Forelimb muscle (tissue), 1 donor: ENCODE measurements around the gene PCMTD2. TPM values are rescaled to one million over a fixed set of nuclear protein-coding genes. Genes with fewer than 3 reads are reported as not detected.

ENCODE experiments used
- DNase-seq: peaks from one replicate; pipeline ENCODE4 v3.0.0-alpha.2; 2013; ENCODE audit warnings: low read depth
- polyA plus RNA-seq: library from polyadenylated mRNA; unstranded; fragments of 120-200 nt; gene quantifications from one replicate; pipeline ENCODE4 v1.2.1, GENCODE V29; 2013; ENCODE audit not compliant: insufficient read length

Gene PCMTD2
- polyA plus RNA-seq, 1 donor = 61.4 TPM

DNA sequence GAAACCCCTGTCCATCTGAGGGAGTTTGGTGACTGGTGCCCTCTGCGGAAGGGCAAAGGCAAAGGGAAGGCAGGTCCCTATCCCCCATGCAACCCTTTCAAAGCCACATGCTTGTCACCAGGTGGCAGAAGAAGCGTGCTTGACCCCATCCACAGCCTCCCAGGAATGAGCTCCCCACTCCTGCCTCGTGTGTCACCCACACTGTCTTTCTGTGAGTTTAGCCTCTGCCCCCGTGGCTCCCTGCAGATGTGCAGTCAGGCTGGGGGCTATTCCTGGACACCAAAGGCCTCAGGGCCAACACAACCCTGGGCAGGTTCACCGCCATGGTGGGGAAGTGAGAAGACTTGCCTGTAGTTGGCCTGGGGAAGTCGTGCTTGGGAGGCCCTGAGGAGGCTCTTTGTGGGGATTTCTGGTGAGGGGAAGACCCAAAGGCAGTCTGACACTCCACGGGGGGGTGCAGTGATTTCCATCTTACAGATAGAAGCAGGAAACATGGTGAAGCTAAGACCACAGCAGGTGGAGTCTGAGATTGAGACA is 16.6 kb upstream of the PCMTD2 start:
- no peak for DNase-seq

DNA sequence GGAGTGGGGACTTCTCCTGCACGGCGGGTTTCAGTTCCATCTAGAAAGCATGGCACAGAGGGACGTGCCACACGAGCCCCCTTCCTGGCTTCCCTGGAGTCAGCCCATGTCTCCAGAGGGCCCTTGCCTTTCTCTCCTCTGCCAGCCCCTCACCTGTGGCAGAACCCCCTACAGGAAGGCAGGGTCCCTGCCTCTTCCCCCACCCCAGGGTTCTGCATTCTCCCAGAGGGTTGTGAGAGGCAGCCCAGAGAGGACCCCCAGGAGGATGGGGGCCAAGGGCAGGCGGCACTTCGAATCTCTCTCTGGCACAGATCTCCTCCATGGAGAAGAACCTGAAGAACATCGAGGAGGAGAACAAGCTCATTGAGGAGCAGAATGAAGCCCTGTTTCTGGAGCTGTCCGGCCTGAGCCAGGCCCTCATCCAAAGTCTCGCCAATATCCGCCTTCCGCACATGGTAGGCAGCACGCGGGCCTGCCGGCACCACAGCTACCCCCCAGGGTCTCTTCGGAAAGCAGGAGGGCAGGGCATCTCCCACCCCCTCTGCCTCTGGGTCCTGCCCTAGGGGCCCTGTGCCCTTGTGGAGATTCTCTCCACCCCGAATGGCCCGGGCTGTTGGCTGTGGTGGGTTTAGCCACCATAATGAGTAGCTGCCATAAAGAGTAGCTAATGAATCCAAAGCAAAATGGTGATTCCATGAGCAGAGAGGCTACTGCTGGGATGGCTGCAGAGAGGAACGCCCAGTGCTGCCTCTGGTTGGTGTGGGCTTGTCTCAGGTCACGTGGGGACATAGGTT is 15.9 kb upstream of the PCMTD2 start:
- DNase-seq = no peak

DNA sequence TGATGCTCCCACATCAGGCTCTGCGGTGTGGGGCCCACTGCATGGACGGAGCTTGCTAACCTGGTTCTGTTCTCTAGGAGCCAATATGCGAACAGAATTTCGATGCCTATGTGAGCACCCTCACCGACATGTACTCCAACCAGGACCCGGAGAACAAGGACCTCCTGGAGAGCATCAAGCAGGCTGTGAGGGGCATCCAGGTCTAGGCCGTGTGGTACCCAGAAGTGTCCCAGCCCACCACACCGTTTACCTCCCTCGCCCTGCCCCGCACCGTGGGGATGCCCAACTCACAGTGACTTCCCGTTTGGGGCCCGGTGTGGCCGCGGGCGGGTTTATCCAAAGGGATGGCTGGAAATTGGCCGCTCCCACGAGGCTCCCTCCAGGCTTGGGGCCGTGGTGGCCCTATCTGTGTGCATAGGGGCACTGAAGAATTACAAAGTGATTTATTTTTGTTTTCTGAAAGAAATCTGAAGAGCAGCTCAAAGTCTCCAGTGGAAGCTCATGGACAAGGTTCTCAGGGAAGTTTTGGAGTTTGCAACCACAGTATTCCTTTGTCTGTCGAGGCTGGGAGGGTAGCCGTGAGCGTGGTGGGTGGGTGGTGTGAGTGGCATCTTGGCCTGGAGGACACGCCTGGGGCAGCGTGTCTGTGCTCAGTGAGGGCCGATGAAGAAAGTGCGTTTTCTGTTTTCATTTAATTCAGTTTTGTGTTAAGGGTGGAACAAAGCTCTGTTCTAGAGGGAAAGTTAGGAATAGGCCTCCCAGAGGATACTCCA is 15.1 kb upstream of the PCMTD2 start:
- DNase-seq = no peak

DNA sequence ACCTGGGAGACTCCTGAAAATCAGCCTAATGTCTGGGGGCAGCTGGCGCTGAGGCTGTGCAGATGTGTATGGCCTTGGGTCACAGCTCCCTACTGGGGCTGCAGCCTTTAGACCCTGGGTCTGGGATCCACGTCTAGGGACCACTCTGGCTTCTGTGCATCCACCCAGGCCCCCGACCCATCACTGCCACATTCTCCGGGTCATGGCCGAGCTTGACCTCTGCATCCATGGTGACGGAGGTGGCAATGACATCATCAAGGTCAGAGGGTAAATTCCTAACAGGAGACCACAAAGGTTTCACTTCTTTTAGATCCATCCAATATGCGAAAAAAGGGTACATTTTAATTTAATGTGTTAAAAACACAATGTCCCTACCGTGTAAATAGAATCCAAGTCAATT is 14.5 kb upstream of the PCMTD2 start:
- no peak for DNase-seq

DNA sequence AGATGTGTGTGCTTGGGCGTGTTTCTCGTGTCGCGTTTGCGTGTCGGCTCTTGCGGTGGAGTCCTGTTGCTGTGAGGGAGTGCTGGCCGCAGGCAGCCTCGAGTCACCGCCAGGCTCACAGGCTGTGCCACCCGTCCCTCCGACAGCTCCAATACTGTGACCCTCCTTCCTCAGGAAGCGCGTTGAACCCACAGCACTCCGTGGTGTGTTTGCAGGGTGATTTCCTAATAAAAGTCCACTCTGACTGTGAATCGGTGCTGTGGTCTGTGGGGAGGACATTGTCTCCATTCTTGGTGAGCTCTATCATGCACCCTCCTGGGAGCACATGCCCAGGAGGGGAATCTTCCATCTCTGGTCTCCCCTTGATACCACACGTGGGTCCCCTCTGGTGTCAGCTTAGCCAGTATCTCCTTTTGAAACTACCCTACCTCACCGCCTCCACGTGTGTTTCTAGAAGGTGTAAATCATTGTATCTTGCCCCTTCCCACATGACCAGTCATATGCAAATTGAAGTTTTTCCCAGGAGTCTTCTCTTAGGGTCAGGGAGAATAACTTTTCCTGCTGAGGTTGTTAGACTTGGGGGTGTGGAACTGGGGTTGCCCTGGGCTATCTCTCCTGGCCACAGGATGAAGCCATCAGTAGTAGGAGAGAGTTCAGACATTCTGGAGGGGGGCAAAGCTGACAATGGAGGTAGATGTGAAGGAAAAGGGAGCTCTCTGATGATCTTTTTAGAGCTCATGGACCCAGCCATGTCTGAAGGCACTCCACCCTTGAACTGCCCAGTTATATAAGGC is 13.3 kb upstream of the PCMTD2 start:
- no peak for DNase-seq

DNA sequence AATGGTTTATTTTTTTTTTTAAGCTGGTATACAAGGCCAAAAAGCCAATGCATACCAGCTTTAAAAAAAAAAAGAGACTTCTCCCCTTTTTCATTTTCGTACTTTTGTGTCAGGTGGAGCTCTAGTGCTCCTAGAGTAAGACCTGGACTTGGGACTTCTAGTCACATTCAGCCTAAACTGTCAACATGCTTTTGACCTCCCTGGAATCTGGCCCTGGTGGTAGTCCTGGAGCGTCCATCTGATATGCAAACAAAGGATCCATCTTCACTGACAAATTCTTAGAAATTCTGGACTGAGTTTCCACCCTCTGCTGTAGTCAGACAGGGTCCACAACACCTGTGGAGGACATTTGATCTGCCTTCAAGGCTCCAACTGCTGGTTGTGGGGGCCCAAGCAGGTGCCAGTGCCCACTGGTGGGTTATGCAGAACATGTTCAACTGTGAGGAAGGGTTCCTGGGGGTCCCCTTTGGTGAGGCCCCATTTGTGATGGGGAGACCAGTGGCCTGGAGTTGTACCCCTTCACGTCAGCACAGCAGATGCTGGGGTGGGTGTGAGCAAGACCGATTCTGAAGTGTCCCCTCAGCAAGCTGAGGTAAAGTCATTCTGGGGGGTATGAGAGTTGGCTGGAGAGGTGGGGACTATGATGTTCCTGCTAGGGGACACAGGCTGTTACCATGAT is 12.6 kb upstream of the PCMTD2 start:
- no peak for DNase-seq

DNA sequence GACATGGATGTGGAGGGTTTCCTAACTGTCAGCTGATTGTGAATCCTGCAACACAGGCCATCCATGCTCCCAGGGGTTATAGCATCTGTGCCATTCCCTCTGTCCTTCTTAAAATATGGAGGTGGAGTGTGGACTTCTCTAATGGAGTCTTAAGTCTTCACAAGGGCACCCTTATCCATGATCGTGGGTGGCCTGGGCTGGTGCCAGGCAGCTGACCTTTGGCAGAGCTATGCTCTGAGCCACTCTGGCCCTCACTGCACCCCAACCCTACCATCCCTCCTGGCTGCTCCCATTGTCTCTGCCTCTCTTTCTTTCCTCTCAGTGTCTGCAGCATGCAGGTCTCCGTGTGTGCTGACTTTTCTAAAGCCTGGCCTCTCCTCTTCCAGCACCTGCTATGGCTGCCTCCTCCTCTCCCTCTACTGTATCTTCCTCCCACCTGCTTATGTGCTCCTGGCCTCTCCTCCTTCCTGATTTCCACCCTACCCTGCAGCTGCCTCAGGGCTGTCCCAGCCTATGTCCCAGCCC is 11.2 kb upstream of the PCMTD2 start:
- no peak for DNase-seq

DNA sequence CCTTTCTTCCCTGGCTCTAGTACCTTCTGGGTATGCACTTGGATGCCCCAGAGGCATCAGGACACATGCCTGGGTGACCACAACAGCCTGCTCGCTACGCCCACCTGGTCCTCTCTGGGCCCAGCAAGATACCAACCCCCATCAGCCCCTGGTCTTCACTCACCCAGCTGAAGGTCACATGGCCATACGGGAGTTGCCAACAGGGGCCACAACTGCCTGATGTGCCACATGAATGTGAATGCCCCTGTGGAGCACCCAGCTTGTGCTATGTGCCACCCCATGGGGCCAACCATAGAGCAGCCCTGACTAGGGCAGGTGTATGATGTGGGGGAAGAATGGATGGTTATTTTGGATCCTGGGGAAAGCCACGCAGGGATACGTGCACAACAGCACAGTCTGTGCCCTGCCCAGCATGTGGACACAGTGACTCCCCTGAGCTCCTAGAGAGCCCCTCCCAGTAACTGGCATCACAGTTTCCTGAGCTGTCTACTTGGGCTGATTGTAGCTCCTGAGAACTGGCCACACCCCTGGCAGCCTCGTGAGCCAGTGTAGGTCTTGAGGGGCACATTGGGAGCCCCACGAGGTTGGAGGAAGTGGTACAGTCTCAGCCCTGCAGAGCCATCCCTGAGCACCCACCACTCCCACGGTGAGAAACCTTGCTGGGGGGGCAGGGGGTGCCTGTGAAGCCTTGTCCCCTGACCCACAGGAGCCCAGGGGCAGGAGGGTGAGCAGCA is 10.5 kb upstream of the PCMTD2 start:
- DNase-seq = no peak

DNA sequence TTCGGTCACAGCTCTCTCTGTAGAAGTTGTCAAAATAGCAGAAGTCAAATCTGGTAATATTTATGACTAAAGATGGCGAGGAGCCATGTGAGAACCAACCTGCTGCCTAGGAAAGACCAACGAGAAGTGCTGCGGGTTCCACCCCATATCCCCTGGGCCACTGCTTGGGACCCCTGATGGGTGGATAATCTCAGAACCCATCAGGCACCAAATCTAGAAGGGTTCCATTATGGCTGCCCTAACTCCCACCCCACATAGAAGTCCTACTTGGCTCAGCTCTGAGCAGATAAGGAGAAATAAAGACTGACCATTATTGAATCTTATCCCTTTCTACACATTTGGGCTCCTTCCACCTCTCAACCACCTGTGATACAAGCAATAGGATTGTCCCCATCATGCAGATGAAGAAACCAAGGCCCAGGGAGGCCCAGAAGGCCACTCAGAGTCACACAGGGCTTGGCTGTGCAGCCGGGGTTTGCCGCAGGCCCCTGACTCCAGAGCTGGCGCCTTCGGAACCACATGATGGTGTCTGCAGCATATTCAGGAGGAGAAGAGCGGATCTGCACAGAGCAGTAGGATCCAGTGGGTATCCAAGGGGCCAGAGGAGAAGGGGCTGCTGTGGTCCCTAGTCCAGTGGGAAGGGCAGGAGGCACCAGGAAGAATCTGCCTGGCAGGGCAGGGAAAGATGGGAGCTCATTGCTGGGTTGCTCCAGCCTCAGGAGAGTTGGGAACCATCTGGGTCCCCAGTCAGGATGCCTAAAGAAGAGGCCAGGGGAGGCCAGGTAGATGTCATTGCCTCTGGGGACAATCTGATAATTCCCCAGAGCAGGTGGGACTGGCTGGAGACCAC is 9.6 kb upstream of the PCMTD2 start:
- no peak for DNase-seq

DNA sequence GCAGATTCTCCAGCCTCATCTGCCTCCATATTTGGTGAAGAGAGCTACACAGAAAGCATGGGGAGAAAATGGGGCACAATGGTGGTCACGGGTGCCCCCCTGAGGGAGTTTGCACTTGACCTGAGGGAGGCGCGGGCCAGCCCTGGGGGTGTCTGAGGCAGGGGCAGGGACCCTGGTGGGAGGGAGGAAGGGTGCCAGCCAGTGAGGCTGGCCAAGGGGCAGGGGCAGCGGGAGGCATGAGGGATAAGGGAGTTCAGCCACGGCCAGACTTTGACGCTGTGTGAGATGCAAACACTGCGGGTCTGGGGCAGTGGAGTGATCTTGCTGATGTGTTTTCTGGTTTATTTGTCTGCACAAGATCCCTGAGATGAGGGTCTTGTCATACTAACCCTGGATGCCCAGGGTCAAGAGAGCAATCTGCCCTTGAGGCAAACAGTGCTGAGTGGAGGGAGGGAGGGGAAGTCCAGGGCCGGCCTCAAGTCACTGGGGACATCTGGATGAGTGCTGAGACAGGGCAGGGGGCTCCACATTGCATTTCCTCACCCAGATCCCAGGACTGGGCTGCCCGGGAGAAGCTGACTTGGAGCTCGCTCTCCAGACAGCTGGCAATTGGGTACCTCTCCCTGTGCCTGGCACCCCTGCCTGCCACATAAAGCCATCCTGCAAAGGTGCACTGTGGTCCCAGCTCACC is 8.8 kb upstream of the PCMTD2 start:
- DNase-seq = no peak

DNA sequence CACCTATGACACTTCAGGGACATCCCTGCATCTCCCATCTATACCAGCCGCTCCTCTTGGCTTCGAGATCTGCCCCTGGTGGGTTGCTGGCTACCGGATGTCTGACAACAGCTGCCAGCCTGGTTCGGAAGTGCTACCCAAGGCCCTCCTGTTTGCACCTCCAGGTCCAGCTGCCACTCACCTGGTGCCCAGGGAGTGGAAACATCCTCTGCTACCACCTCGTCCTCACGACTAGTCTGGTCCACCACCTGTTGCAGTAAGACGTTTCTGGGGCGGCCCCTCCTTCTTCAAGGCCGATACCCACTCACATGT is 8.3 kb upstream of the PCMTD2 start:
- DNase-seq = no peak

DNA sequence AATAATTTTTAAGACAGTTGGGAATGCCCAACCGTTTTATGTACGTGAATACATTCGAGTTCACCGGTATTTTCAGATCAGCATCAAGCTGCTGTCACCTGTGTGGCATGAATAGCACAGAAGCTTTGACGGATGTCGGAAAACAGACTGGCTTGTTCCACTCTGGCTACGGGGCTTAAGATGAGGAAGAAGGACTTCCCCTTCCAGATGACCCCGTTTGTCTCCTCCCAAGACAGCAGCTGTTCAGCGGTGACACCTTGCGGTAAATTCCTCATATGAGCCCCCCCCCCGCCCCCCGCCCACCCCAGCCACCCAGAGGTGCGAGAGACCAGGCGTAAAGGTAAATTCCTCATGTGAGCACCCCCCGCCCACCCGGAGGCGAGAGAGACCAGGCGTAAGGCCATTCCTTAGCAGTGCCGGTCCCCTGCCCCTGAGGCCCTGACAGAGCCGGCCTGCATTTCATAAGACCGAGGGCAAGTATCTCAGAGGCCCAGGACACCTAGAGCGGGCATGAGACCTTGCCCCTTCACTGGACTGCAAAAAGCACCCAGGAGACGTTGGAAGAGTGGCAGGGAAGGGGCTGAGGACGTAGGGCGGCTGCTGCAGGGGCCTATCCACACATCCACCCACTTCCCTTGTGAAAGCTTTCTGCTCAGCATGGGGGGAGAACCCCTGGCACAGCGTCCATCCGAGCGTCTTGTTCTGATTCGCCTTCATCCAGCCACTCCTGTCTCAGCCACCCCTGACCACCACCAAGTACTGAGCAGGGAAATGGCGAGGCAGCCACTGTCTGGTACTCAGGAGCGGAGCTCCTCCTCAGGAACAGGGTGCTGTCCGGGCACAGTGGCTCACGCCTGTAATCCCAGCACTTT is 7.3 kb upstream of the PCMTD2 start:
- no peak for DNase-seq

DNA sequence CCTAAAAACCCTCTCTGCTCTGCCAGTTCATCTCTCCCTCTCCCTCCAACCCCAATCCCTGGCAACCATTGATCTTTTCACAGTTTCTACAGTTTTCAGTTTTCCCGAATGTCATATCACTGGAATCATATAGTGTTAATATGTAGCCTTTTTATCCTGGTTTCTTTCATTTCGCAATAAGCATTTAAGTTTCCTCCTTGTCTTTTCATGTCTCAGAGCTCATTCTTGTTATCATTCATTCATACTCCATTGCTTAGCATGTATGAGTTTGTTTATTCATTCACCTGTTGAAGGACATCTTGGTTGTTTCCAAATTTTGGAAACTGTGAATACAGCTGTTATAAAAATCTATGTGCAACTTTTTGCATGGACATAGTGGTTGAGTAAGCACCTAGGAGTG is 5.5 kb upstream of the PCMTD2 start:
- DNase-seq = no peak

DNA sequence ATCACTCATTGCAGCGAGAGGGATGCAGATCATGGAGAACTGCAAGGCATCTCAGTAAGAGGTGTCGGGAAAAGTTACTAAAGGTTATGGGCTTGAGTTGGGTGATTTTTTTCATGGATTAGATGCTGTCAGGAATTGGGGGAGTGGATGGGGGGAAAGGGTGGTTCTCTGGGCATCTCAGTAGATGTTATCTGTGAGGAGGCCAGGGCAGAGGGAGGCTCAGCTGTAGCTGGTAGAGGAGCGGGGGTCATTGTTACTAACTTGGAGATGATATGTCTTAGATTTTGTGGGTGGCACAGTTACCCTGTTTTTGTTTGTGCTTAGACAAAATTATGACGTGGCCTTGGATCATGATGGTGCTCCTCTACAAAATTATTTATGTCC is 2.6 kb upstream of the PCMTD2 start:
- DNase-seq = no peak

DNA sequence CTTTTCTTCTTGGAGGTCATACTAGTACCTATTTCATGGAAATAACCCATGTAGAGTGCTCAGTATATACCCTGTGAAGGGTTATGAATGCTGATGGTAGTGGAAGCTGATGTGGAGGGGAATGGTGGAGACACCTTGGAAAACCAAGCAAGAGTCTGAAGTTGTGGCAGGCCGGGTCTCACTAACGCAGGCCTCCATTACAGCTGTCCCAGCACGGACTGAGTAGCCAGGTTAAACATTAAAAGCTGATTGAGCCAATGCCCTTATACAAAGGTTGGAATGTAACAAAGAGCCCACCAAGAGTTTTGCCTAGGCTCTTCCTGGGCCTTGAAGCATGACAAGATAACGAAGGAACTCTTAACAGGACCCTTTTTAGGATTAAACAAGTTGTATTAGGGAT is 2.1 kb upstream of the PCMTD2 start:
- no peak for DNase-seq

DNA sequence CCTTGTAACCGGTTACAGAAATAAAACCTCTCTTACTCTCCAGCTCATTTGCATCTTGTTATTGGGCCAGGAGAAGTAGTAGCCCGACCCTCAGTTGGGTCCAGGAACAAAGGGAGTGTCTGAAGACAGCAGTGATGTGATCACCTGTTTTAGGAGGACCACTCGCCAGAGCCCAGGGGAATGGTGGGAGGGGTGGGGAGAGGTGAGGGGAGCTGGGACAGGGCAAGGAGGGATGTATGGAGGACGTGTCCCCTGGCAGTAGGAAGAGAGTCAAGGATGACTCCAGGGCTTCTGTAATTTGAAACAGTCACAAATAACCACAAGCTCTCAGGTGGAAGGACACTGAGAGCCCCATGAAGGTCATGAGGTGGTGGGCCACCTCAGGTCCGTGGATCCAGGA is 1.4 kb upstream of the PCMTD2 start:
- DNase-seq = no peak

DNA sequence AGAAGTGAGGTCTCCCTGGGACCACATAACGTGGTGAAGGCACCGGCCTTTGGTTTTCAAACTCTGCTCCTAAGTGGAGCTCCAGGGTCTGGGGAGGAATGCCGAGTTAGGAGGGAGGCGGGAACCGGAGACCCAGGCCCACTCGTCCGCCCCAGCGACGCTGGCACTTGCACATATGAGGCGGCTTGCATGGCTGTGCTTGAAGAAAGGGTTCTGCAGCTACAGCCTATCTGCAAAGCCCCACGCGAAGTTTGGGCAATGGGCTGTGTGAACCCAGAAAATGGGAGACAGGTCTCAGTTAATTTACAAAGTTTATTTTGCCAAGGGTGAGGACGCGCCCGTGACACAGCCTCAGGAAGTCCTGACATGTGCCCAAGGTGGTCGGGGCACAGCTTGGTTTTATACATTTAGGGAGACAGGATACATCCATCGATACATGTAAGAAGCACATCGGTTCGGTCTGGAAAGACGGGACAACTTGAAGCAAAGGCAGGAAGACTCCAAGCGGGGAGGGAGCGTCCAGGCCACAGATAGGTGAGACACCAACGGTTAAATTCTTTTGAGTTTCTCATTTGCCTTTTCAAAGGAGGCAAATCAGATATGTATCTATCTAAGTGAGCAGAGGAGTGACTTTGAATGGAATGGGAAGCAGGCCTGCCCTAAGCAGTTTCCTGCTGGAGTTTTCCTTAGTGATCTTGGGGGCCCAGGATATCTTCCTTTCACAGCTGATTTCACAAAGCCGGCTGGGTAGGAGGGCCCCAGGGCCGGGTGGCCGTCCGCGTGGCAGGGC is 782 bp upstream of the PCMTD2 start:
- DNase-seq = no peak
